ENCODE data around the gene RNF135. TPM values are rescaled to one million over a fixed set of nuclear protein-coding genes. Genes with fewer than 3 reads are reported as not detected.

The RNF135 gene
- total RNA-seq, 1 experiment from 2014 or later: 24.4 TPM

Other genes starting within 250 kb of the RNF135 start
- 23.0 and 23.6 TPM in 2 replicates for gene CRLF3, start 146.3 kb upstream of the RNF135 start, total RNA-seq (2014; rRNA removed; shearing (Covaris generic))
- 8.9 and 13.2 TPM in 2 replicates for gene ATAD5, start 139.1 kb upstream of the RNF135 start, total RNA-seq (2014; rRNA removed; shearing (Covaris generic))
- 19.4 and 48.2 TPM in 2 replicates for gene TEFM, start 64.8 kb upstream of the RNF135 start, total RNA-seq (2014; rRNA removed; shearing (Covaris generic))
- gene ADAP2, start 49.1 kb upstream of the RNF135 start, total RNA-seq (2014; rRNA removed; shearing (Covaris generic)): 2.0 and 3.2 TPM in 2 replicates
- 28.4 and 32.7 TPM in 2 replicates for gene NF1, start 123.9 kb downstream of the RNF135 start, total RNA-seq (2014; rRNA removed; shearing (Covaris generic))